Choroid plexus epithelial cell (primary cell): ENCODE measurements around the gene KISS1.

Experiments used
- DNase-seq: peaks from one replicate; pipeline ENCODE4 v3.0.0-alpha.2; 2010; ENCODE audit warnings: low read depth
- H3K4me3 ChIP-seq: 2 replicates; pipeline ENCODE4 v1.5.1; 2011; ENCODE audit warnings: low read depth, mild to moderate bottlenecking, control low read depth, low read length, moderate library complexity
- TF ChIP-seq, protein P1 (sequence below): conservative IDR thresholded peaks from 2 replicates; pipeline ENCODE4 v1.5.1; 2011; ENCODE audit warnings: low read depth, mild to moderate bottlenecking, control low read depth, inconsistent platforms, low read length, moderate library complexity

Gene KISS1

DNA sequence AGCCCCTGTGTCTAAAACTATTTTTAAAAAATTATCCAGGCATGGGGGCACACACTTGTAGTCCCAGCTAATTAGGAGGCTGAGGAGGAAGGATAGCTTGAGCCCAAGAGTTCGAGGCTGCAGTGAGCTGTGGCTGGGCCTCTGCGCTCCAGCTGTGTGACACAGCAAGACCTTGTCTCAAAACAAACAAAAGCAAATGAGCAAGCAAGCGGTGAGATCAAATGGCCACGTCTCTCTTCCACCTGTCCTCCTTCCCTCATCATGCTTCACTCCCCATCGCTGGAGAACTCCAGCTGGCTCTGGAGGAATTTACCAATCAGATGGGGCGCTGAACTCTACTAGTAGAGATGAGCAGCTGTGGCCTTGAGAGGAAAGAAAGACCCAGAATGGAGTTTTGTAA lies 16.2 kb downstream of the KISS1 start:
- TF ChIP-seq, protein P1, sequence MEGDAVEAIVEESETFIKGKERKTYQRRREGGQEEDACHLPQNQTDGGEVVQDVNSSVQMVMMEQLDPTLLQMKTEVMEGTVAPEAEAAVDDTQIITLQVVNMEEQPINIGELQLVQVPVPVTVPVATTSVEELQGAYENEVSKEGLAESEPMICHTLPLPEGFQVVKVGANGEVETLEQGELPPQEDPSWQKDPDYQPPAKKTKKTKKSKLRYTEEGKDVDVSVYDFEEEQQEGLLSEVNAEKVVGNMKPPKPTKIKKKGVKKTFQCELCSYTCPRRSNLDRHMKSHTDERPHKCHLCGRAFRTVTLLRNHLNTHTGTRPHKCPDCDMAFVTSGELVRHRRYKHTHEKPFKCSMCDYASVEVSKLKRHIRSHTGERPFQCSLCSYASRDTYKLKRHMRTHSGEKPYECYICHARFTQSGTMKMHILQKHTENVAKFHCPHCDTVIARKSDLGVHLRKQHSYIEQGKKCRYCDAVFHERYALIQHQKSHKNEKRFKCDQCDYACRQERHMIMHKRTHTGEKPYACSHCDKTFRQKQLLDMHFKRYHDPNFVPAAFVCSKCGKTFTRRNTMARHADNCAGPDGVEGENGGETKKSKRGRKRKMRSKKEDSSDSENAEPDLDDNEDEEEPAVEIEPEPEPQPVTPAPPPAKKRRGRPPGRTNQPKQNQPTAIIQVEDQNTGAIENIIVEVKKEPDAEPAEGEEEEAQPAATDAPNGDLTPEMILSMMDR: no peak
- H3K4me3 ChIP-seq: no peak overlapping the region
- DNase-seq: no peak

GRCh38 chr1:204178487-204179281 lies 17.6 kb downstream of the KISS1 start:
- no peak for DNase-seq
- H3K4me3 ChIP-seq: no peak overlapping the region
- TF ChIP-seq, protein P1: no peak

DNA sequence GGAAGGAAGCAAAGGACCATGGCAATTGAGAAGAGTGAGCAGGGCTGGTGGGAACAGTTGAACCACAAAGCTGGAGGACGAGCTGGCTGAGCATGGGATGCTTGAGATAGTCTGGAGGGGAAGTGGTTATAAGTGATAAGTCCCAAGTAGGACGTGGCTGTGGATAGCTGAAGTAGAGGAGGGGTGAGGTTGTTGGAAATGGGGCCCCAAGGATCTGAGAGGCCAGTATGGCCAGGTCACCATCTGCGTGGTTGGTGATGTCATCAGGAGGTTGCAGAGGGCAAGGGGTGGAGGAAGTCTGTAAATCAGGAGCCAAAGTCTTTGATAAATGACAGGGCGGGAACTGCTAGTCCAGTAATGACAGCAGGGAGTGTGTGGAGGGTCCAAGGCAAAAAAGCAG lies 19.2 kb downstream of the KISS1 start:
- no peak for DNase-seq
- TF ChIP-seq, protein P1: no peak
- no peak overlapping the region for H3K4me3 ChIP-seq

- DNase-seq: no peak
- H3K4me3 ChIP-seq: no peak overlapping the region
- TF ChIP-seq, protein P1: no peak
Measured at GRCh38 chr1:204176049-204176448, 20.2 kb downstream of the KISS1 start.

GRCh38 chr1:204174958-204175357 lies 21.3 kb downstream of the KISS1 start:
- H3K4me3 ChIP-seq: no peak overlapping the region
- no peak for DNase-seq
- TF ChIP-seq, protein P1: no peak

GRCh38 chr1:204172404-204173029 lies 23.8 kb downstream of the KISS1 start:
- no peak overlapping the region for H3K4me3 ChIP-seq
- no peak for DNase-seq
- TF ChIP-seq, protein P1: no peak
